ENCODE measurements around the gene PRSS38. TPM values are rescaled to one million over a fixed set of nuclear protein-coding genes. Genes with fewer than 3 reads are reported as not detected.
"Not testable (repeated sequence)": the region's sequence is repeated elsewhere in the genome, so short reads cannot be mapped to it uniquely, and the experiment has no call there.

Gene PRSS38
- total RNA-seq, 1 donor from 2014 or later, result not detected

DNA sequence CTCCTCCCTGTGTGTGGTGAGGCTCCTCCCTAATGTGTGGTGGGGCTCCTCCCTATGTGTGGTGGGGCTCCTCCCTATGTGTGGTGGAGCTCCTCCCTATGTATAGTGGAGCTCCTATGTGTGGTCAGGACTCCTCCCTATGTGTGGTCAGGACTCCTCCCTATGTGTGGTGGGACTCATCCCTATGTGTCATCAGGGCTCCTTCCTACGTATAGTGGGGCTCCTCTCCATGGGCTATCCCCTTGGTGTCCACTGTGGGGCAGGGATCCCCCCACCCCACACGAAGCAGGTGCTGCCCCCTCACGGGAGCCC, 29.6 kb downstream of the PRSS38 start:
- CTCF ChIA-PET, result no interaction called here
- Mint-ChIP-seq H3K27me3 (no peaks in the 10 kb centered on the region), H3K36me3 (ENCODE audit: low read depth) (no peaks in the 10 kb centered on the region), H3K4me3 (no peak overlapping the region), H3K4me1 (no peaks in the 10 kb centered on the region), H3K27ac (no peak overlapping the region), H3K9me3 (peaks cover 10% of the 10 kb centered on the region)
- ATAC-seq (ENCODE audit: low read depth) (no peak), DNase-seq (no peak)
- intact Hi-C loops (cut with micrococcal nuclease), result no loop called here
- TF ChIP-seq, protein P1, sequence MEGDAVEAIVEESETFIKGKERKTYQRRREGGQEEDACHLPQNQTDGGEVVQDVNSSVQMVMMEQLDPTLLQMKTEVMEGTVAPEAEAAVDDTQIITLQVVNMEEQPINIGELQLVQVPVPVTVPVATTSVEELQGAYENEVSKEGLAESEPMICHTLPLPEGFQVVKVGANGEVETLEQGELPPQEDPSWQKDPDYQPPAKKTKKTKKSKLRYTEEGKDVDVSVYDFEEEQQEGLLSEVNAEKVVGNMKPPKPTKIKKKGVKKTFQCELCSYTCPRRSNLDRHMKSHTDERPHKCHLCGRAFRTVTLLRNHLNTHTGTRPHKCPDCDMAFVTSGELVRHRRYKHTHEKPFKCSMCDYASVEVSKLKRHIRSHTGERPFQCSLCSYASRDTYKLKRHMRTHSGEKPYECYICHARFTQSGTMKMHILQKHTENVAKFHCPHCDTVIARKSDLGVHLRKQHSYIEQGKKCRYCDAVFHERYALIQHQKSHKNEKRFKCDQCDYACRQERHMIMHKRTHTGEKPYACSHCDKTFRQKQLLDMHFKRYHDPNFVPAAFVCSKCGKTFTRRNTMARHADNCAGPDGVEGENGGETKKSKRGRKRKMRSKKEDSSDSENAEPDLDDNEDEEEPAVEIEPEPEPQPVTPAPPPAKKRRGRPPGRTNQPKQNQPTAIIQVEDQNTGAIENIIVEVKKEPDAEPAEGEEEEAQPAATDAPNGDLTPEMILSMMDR (IDR thresholded peaks at IDR 0.05), result no peak
- POLR2A ChIA-PET, result no interaction called here

DNA sequence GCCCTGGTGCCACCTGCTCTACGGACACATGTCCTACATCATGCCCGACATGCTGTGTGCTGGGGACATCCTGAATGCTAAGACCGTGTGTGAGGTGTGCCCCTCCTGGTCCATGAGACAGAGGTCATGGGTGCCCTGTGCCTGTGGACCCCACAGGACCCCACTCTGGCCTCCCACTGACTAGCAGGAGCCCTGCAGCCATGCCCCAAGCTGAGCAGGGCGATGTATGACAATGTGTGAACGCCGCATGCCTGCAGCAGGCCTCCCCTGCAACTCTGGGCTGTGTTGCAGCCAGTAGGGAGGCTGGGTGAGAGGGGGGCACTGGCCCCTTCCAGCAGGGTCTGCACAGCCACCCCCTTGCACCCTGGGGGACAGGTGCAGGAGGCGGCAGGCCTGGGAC, 30.0 kb downstream of the PRSS38 start:
- no peak for ATAC-seq (ENCODE audit: low read depth)
- peaks cover 10% of the 10 kb centered on the region for H3K9me3 Mint-ChIP-seq
- H3K27ac Mint-ChIP-seq, result no peak overlapping the region
- ChIA-PET POLR2A (no interaction called here), CTCF (no interaction called here)
- no peak for DNase-seq
- no peaks in the 10 kb centered on the region for H3K36me3 Mint-ChIP-seq (ENCODE audit: low read depth)
- TF ChIP-seq, protein P1 (IDR thresholded peaks at IDR 0.05), result no peak
- intact Hi-C loops (cut with micrococcal nuclease), result no loop called here
- no peaks in the 10 kb centered on the region for H3K27me3 Mint-ChIP-seq
- H3K4me1 Mint-ChIP-seq, result no peaks in the 10 kb centered on the region
- no peak overlapping the region for H3K4me3 Mint-ChIP-seq

DNA sequence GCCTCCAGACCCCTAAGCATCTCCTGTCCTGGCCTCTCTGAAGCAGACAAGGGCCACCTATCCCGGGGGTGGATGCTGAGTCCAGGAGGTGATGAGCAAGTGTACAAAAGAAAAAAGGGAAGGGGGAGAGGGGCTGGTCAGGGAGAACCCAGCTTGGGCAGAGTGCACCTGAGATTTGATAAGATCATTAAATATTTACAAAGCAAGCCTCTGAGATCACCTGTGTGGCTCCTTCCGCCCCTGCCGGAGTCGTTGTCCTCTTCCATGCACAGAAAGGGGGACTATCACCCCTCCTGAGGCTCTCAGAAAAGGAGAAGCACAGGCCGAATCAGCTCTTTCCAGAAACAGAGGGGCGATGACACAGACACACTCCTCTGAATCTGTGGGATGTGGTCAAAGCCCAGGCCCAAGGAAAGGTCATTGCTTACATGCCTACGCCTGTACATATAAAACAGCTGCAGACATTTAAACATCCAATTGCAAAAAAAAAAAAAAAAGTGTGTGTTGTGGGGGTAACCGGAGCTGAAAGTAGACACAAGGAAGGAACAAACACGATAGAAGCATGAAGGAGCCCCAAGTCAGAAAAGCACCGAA, 30.9 kb downstream of the PRSS38 start:
- ChIA-PET CTCF (no interaction called here), POLR2A (interaction anchor here (0.6 kb wide), 1 partner anchor 1738 kb away, joined by 11 read pairs; no protein-coding TSS in a partner anchor)
- TF ChIP-seq, protein P1 (IDR thresholded peaks at IDR 0.05), result no peak
- Mint-ChIP-seq H3K27ac (no peak overlapping the region), H3K9me3 (peaks cover 10% of the 10 kb centered on the region), H3K36me3 (ENCODE audit: low read depth) (no peaks in the 10 kb centered on the region), H3K4me3 (no peak overlapping the region), H3K27me3 (no peaks in the 10 kb centered on the region), H3K4me1 (no peaks in the 10 kb centered on the region)
- ATAC-seq (ENCODE audit: low read depth) (no peak), DNase-seq (no peak)
- intact Hi-C loops (cut with micrococcal nuclease), result no loop called here

DNA sequence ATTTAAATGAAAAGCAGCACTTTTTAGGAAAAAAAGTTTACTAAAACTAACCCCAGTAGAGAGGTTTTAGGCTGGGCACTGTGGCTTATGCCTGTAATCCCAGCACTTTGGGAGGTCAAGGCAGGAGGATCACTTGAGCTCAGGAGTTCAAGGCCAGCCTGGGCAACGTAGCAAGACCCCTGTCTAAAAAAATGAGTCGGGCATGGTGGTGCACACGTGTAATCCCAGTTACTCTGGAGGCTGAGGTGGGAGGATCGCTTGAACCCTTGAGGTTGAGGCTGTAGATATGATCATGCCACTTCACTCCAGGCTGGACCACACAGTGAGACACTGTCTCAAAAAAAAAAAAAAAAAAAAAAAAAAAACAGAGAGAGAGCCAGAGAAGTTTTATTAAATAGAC, 31.6 kb downstream of the PRSS38 start:
- CTCF ChIA-PET; intact Hi-C loops (cut with micrococcal nuclease): not testable (repeated sequence)
- POLR2A ChIA-PET, result interaction anchor here (0.7 kb wide), 1 partner anchor 356 kb away, joined by 3 read pairs; no protein-coding TSS in a partner anchor

DNA sequence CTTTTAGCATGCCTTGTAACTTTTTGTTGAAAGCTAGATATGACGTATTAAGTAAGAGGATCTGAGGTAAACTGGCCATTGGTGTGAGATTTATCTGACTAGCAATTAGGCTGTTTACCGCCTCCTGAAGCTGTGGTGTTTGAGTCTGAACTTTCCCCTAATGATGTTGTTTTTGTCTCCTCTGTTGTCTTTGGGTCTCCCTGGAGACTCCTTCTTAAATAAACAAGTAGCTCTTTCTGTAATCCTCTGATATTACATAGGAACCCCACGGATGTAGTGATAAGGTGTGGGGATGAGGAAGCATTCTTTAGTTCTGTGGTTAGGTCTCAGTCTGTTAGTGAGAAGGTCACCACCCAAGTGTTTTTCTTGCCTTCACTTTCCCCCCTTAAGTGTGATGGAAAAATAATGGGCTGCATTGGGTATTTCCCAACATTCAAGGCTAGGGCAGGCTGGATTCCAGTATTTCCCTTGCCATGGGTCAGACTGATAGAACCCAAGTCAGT, 33.0 kb downstream of the PRSS38 start:
- DNase-seq (no peak), ATAC-seq (ENCODE audit: low read depth) (no peak)
- Mint-ChIP-seq H3K27me3 (peaks cover 10% of the 10 kb centered on the region), H3K9me3 (peaks cover 10% of the 10 kb centered on the region), H3K36me3 (ENCODE audit: low read depth) (no peaks in the 10 kb centered on the region), H3K4me3 (no peak overlapping the region), H3K27ac (no peak overlapping the region), H3K4me1 (no peaks in the 10 kb centered on the region)
- intact Hi-C loops (cut with micrococcal nuclease), result no loop called here
- TF ChIP-seq, protein P1 (IDR thresholded peaks at IDR 0.05), result no peak
- ChIA-PET CTCF (no interaction called here), POLR2A (no interaction called here)

More for the DNA sequence above, 31.6 kb downstream of the PRSS38 start:
- not testable (repeated sequence) for H3K9me3 Mint-ChIP-seq; H3K36me3 Mint-ChIP-seq (ENCODE audit: low read depth); H3K4me1 Mint-ChIP-seq; DNase-seq; ATAC-seq (ENCODE audit: low read depth); H3K4me3 Mint-ChIP-seq; H3K27ac Mint-ChIP-seq; H3K27me3 Mint-ChIP-seq

DNA sequence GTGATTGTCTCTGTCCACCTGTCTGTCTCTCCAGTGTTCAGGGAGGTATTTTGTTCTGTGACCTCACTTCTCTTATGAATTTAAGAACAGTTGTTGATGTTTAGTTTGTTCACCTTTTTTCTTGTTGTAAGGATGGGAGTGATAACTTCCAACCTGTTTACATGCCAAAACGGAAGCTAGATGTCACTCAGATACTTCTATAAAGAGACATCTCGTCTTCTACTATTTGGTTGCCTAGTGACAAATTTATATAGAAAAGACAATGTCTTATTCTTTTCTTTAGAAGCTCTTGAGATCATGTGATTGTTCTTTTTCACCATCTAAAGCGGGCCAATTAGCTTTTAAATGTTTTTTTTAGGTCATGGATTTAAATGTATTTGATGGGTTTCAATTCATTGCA, 33.8 kb downstream of the PRSS38 start:
- TF ChIP-seq, protein P1 (IDR thresholded peaks at IDR 0.05), result no peak
- Mint-ChIP-seq H3K27ac (no peak overlapping the region), H3K36me3 (ENCODE audit: low read depth) (no peaks in the 10 kb centered on the region), H3K27me3 (peaks cover 10% of the 10 kb centered on the region), H3K9me3 (peaks cover 10% of the 10 kb centered on the region), H3K4me3 (no peak overlapping the region), H3K4me1 (no peaks in the 10 kb centered on the region)
- no peak for DNase-seq
- POLR2A ChIA-PET, result no interaction called here
- CTCF ChIA-PET, result no interaction called here
- intact Hi-C loops (cut with micrococcal nuclease), result no loop called here
- ATAC-seq (ENCODE audit: low read depth), result no peak
